Osteocyte (in vitro differentiated cells): ENCODE results near the gene SPATA7. TPM values are rescaled to one million over a fixed set of nuclear protein-coding genes. Genes with fewer than 3 reads are reported as not detected.

ENCODE experiments used
- DNase-seq: peaks from one replicate; pipeline ENCODE4 v3.0.0; 2021; ENCODE audit warnings: mixed read lengths; ENCODE audit not compliant: unreplicated experiment; ENCODE audit errors: extremely low spot score
- H3K27ac Mint-ChIP-seq: one replicate; pipeline ENCODE4 v1.8.0; 2021; ENCODE audit warnings: mild to moderate bottlenecking, mixed read lengths; ENCODE audit not compliant: unreplicated experiment
- H3K27me3 Mint-ChIP-seq: one replicate; pipeline ENCODE4 v1.8.0; 2021; ENCODE audit warnings: mixed read lengths; ENCODE audit not compliant: unreplicated experiment
- H3K36me3 Mint-ChIP-seq: one replicate; pipeline ENCODE4 v1.8.0; 2021; ENCODE audit warnings: mixed read lengths; ENCODE audit not compliant: unreplicated experiment
- H3K4me1 Mint-ChIP-seq: one replicate; pipeline ENCODE4 v1.8.0; 2021; ENCODE audit warnings: mixed read lengths; ENCODE audit not compliant: unreplicated experiment
- H3K4me3 Mint-ChIP-seq: one replicate; pipeline ENCODE4 v1.8.0; 2021; ENCODE audit warnings: mild to moderate bottlenecking, moderate library complexity, mixed read lengths; ENCODE audit not compliant: unreplicated experiment
- H3K9me3 Mint-ChIP-seq: one replicate; pipeline ENCODE4 v1.8.0; 2021; ENCODE audit warnings: mixed read lengths; ENCODE audit not compliant: unreplicated experiment
- total RNA-seq: library from RNA; stranded (reverse); gene quantifications from 2 replicates; pipeline ENCODE4 v1.2.1, GENCODE V29; 2021
- TF ChIP-seq, protein P1 (sequence below): fragments of 200-600 bp; sonication (generic); IDR thresholded peaks from 2 replicates; pipeline ENCODE4 v1.5.0; 2021; ENCODE audit warnings: antibody characterized with exemption, mild to moderate bottlenecking, moderate library complexity

Gene SPATA7
- total RNA-seq, 1 donor from 2014 or later, result 13.2 TPM

DNA sequence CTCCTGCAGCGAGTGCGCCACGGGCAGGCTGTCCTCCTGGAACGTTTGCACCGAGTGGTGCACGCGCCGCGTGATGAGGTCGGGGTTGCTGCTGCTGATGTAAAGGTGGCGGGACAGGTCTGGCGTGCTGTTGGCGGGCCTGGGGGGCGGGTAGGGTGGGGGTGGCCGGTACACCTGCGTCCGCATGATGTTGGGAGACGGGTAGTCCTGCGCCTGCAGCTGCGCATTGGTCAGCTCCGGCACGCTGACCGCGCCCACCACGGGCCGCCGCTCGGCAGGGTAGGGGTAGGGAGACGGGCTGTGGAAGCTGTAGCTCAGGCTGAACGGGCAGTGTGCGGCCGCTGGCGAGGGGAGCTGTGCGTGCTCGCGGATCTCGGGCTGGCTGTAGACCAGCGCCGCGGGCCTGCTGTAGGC, 94.1 kb downstream of the SPATA7 start:
- no peaks in the 10 kb centered on the region for H3K27me3 Mint-ChIP-seq
- no peak for DNase-seq
- H3K9me3 Mint-ChIP-seq, result no peaks in the 10 kb centered on the region
- H3K36me3 Mint-ChIP-seq, result peaks cover 40% of the 10 kb centered on the region
- TF ChIP-seq, protein P1, sequence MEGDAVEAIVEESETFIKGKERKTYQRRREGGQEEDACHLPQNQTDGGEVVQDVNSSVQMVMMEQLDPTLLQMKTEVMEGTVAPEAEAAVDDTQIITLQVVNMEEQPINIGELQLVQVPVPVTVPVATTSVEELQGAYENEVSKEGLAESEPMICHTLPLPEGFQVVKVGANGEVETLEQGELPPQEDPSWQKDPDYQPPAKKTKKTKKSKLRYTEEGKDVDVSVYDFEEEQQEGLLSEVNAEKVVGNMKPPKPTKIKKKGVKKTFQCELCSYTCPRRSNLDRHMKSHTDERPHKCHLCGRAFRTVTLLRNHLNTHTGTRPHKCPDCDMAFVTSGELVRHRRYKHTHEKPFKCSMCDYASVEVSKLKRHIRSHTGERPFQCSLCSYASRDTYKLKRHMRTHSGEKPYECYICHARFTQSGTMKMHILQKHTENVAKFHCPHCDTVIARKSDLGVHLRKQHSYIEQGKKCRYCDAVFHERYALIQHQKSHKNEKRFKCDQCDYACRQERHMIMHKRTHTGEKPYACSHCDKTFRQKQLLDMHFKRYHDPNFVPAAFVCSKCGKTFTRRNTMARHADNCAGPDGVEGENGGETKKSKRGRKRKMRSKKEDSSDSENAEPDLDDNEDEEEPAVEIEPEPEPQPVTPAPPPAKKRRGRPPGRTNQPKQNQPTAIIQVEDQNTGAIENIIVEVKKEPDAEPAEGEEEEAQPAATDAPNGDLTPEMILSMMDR, result no peak
- no peak overlapping the region for H3K27ac Mint-ChIP-seq
- H3K4me3 Mint-ChIP-seq, result no peak overlapping the region
- no peaks in the 10 kb centered on the region for H3K4me1 Mint-ChIP-seq

DNA sequence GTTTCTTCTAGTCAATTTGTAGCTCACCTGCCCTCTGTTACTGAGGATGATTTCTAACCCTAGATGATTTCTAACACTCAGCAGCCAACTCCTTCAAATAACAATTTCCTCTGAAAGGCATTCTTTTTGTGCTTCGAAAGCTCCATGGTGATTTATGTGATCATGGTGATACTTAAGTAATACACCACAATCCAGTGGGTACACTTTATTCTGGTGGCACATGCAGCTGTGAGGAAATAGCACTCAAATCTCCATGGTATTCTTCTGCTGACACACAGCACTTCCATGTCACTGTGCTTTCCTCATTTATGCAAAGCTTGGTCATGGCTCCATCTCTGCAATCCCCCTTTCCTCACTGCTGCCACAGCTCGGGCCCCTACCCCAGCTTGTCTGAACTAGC, 95.6 kb downstream of the SPATA7 start:
- Mint-ChIP-seq H3K4me1 (no peaks in the 10 kb centered on the region), H3K36me3 (peaks cover 35% of the 10 kb centered on the region), H3K9me3 (no peaks in the 10 kb centered on the region), H3K4me3 (no peak overlapping the region), H3K27ac (no peak overlapping the region), H3K27me3 (no peaks in the 10 kb centered on the region)
- no peak for DNase-seq
- TF ChIP-seq, protein P1, result no peak

- H3K27ac Mint-ChIP-seq, result no peak overlapping the region
- no peaks in the 10 kb centered on the region for H3K4me1 Mint-ChIP-seq
- DNase-seq, result no peak
- H3K36me3 Mint-ChIP-seq, result peaks cover 28% of the 10 kb centered on the region
- no peaks in the 10 kb centered on the region for H3K27me3 Mint-ChIP-seq
- TF ChIP-seq, protein P1, result no peak
- H3K9me3 Mint-ChIP-seq, result no peaks in the 10 kb centered on the region
- H3K4me3 Mint-ChIP-seq, result no peak overlapping the region
These were observed 96.3 kb downstream of the SPATA7 start for GRCh38 chr14:88481794-88482193.

DNA sequence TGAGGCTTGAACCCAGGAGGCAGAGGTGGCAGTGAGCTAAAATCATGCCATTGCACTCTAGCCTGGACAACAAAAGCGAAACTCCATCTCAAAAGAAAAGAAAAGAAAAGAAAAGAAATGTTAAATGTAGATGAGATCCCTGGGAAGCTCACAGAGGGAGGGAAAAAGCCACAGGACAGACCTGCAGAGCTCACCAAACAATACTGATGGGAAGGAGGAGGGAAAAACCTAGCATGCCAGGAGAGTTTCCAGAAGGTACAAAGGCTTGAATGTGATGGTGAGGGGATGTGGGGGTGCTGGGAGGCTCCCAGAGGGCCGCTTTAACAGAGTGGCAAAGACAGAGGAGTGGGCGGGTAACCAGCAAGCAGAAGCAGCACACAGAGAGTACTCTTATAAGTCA, 97.1 kb downstream of the SPATA7 start:
- H3K4me1 Mint-ChIP-seq, result no peaks in the 10 kb centered on the region
- no peaks in the 10 kb centered on the region for H3K9me3 Mint-ChIP-seq
- H3K27me3 Mint-ChIP-seq, result no peaks in the 10 kb centered on the region
- TF ChIP-seq, protein P1, result no peak
- H3K27ac Mint-ChIP-seq, result no peak overlapping the region
- no peak overlapping the region for H3K4me3 Mint-ChIP-seq
- no peak for DNase-seq
- peaks cover 26% of the 10 kb centered on the region for H3K36me3 Mint-ChIP-seq

Other genes with a start within 250 kb of the SPATA7 start
- not detected in 2 replicates for gene KCNK10, start 62.4 kb upstream of the SPATA7 start, total RNA-seq
- gene PTPN21, start 169.3 kb downstream of the SPATA7 start, total RNA-seq, result 30.0 and 33.8 TPM in 2 replicates
- 63.1 and 68.6 TPM in 2 replicates for gene ZC3H14, start 177.4 kb downstream of the SPATA7 start, total RNA-seq